HG02588 (cell line): ENCODE results near the gene ELL.
A peak's percentile ranks its signal among the peaks of the same experiment; 100 is the strongest.

Source experiments
- ATAC-seq: cut with Tn5 transposase; IDR thresholded peaks from one replicate; pipeline ENCODE4 v1.9.1; 2021; ENCODE audit warnings: mild to moderate bottlenecking, moderate library complexity; ENCODE audit not compliant: unreplicated experiment

Gene ELL

GRCh38 chr19:18435842-18436670 lies 85.8 kb downstream of the ELL start:
- no peak for ATAC-seq

DNA sequence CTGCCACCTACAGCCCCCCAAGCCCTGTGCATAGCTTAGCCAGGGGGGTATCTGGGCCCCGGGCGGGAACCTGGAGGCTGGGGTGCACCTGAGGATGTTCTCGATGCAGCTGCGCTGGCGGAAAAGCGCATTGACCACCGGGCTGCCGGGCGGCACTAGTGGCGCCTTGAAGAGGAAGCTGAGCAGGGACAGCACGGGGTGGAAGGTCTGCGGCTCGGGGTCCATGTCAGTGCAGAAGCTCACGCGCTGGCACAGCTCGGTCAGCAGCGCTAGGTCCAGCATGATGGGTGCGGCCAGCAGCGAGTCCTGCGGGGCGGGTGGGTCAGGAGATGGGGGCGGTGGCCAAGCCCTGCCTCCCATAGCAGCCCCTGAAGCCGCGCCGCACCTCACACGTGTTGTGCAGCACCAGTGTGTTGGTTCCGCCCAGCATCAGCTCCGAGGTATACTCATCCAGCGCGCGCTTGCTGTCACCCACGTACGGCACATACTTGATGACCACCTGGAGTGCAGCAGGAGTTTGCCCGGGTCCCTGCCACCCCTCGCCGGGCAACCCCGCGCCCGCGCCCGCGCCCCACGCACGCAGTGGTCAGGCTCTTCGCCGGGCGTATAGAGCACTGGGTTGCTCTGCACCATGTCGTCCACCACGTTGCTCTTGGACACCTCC lies 86.6 kb downstream of the ELL start:
- ATAC-seq = no peak

GRCh38 chr19:18434411-18435175 lies 87.3 kb downstream of the ELL start:
- ATAC-seq = no peak

DNA sequence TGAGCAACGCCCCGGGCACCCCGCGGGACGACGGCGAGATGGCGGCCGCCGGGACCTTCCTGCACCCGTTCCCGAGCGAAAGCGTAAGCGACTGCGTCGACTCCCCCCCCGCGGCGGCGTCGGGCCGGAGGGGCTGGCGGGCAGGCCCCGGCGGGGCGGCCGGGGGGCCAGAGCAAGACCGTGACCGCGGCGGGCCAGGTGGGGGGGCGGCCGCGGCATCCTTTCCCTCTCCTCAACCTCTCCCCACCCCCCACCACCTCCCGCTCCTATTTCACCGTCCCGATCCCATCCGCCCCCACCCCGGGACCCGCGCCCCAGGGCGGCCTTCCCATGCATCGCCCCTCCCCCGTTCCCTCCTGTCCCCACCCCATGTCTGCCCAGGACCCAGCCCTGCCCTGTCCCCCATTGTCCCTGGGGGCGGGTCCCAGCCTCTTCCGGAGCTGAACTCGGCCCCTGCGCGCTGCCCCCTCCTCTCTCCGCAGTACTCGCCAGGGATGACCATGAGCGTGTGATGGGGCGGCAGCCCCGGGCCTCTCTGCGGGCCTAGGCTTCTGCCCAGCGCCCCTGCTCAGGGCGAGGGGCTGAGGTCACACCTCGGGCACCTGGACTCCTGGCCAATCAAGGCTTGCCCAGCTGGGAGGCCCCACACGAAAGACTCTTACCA lies 88.0 kb downstream of the ELL start:
- ATAC-seq = no peak

- ATAC-seq = no peak
Measured at GRCh38 chr19:18433015-18433691, 88.7 kb downstream of the ELL start.

DNA sequence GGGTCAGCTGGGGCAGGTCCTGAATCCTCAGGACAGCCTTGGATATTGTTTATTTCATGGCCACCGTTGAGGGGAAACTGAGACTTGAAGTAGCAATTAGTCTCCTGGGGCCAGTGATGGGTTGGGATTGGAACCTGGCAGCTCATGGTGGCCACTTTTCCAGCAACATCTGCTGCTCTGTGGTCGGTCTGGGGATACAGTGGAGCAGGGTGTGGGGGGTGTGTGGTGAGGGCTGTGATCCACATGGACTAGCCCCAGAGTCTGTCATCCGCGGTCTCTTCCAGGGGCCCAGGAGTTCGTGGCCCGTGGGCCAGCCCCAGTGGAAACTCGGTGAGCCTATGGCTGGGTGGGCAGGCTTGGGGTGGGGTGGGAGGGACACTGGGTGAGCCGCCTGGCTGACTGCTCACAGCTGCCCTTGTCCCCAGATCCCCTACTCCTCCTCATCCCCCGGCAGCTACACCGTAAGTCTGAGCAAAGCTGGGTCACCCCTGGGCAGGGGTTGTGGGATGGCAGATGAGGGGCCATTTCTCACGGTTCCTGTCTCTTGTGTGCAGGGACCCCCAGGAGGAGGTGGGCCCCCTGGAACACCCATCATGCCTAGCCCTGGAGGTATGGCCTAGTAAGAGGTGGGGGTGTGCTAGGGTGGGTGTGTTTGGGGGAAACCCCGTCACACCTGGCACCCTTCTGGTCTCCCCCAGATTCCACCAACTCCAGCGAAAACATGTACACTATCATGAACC lies 89.4 kb downstream of the ELL start:
- ATAC-seq = no peak

GRCh38 chr19:18431351-18432197 lies 90.3 kb downstream of the ELL start:
- ATAC-seq = no peak

DNA sequence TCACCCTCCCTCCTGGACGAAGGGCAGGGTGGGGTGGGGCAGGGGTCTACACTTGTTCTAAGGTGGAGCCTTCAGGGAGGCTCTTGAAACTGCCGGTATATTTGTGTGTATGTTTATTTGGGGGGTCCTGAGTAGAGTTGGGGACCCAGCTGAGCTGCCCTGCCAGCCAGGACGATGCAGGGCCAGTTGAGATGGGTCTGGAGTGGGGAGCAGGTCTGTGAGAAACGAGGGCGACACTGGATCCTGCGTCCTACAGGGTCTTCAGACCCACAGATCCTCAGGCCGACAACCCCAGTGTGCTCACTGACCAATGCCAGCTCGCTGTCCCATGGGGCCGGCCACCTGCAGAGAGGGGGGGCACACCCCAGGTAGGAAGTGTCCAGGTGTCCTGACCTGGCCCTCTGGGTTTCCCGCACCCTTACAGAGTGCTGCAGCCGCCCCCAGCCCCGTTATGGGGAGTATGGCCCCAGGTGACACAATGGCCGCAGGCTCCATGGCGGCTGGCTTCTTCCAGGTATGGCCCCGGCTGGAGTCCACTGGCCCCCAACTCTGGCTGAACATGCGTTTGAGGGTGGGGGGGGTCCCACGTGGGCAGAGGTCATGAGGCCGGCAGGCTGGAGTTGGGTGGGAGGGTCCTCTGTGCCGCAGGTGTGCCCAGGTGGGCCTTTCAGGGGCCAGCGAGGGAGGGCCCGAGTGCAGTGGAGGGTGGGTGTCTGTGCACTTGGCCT lies 91.3 kb downstream of the ELL start:
- ATAC-seq = no peak

DNA sequence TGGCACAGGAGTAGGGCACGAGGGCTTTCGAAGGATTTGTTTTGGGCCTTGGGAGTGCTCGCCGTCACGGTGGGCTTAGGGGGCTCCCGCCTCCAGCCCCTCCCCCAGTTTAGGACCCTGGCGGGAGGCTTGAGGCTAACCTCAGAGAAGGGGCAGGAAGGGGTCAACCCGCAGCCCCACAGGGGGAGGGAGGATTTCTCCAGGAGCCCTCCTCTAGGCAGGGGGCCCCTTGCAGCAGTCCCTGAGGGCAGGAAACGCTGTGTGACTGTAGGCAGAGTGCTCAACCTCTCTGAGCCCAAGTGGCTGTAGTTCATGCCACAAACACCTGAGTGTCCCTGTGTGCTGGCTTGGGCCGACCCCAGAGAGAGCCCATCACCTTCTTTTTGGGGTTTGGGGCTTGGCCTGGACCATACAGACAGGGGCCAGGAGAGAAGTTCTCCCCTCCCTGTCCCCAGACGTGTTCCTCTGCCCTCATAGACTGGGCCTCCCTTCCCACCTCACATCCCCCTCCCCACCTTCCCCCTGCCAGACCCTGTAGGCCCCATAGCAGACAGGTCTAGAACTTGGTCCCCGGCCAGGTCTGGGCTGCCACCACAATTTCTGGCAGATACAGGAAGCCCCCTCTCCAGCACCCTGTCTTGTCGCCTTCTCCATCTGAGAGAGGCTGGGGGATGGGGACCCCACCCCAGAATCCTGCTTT lies 92.0 kb downstream of the ELL start:
- ATAC-seq = no peak

DNA sequence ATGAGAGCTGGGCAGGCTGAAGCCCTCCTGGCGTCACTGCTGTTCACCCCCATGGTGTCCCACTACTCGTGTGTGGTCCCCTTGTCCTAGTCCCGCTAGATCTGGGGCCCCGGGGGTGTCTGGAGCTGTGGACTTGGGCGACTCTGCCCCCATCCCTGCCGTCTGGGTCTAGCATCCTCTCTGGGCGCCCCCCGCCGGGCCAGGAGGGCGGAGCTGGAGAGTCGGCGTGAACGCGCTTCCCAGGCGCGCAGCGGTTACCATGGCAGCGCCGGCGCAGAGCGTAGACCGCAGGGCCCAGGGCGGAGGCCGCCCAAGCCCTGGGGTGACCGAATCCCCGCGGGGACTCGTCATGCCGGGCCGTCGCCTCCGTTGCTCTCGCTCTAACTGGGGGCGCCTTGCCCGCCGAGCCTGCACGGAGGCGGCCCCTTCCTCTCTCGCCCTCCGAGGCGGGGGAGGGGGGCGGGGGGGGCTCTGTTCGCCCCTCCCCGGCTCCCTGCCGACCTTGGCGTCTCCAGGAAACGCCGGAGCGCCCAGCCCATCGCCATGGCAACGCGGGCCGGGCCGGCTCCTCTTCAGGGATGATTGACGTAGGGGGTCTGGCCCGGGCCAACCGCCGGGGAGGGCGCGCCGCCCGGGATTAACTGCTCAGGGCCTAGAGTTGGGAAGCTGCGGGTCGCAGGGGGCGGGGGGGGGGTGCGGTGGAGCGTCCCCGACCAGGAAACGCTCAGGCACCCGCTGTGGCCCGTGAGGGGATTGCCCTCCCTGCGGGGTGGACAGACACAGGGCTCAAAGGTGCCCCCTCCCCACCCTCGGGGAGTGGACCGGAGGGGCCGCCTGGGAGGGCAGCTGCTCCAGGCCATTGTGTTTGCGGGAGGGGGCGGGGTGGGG lies 92.8 kb downstream of the ELL start:
- peak; percentile 44 for ATAC-seq

DNA sequence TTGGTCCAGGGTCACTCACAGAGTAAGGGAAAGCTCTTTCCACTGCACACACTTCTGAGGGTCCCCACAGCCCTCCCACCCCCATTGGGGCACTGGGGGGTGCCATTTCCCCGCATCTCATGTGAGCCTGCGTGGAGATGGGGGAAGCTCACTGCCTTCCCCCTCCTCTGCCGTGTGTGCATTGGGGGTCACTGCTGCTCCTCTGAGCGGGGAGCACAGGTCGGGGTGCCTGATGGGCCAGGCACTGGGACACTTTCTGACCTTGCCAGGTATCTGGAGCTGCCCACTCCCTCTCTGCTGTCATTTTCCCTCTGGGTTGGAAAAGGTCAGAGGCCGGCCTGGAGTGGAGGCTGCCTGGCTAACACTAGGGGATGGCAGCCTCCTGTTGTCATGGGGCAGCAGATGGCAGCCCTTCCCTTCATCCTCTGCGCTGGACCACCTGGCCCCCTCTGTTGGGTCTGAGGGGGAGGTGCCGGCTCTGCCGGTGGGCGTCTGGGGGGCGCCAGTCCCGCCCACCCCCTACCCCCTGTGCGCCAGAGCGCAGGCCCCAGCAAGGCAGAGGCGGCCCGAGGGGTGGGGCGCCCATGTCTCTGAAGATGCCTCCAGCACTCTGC lies 93.6 kb downstream of the ELL start:
- no peak for ATAC-seq

DNA sequence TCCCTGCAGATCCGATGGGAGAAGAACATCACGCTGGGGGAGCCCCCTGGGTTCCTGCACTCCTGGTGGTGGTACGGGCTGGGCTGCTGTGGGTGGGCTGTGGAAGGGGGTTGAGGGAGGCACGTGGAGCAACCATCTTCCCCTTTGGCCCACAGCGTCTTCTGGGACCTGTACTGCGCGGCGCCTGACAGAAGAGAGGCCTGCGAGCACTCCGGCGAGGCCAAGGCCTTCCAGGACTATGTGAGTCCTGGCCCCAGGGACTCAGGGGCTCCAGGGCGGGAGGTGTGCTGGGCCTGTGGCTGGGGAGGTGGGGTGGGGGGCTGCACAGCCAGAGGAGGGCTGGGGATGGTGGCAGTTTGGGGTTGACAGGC lies 94.1 kb downstream of the ELL start:
- ATAC-seq = no peak

GRCh38 chr19:18427080-18427742 lies 94.7 kb downstream of the ELL start:
- ATAC-seq = no peak

- ATAC-seq = no peak
Measured at GRCh38 chr19:18426416-18426767, 95.5 kb downstream of the ELL start.

GRCh38 chr19:18425515-18426415 lies 96.1 kb downstream of the ELL start:
- no peak for ATAC-seq
